ENCODE data around the gene CNNM2. TPM values are rescaled to one million over a fixed set of nuclear protein-coding genes. Genes with fewer than 3 reads are reported as not detected.
"Not testable (repeated sequence)": the region's sequence is repeated elsewhere in the genome, so short reads cannot be mapped to it uniquely, and the experiment has no call there.

The CNNM2 gene
- polyA plus RNA-seq, 4 donors = 9.7 to 13.1 (median 10.0) TPM

DNA sequence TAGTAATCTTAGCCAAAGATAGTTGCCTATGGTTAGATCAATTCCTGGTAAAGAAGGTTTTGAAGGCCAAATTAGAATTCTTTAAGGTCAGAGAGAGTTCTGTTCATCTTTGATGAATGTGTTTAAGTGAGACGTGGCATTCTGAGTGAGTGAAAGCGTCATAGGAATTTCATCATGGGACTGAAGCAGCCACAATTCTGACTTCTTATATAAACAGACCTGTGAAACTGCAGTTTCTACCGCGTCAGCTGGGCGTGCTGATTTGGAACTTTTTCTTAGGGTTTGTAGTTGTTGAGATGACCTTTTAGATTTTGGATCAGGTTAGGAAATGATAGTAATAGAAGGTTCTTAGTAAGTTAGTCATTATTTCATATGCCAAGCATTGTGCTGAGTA is 103.8 kb downstream of the CNNM2 start:
- no peak for DNase-seq (ENCODE audit: low read depth in 4 of 4, low spot score in 2 of 4)

DNA sequence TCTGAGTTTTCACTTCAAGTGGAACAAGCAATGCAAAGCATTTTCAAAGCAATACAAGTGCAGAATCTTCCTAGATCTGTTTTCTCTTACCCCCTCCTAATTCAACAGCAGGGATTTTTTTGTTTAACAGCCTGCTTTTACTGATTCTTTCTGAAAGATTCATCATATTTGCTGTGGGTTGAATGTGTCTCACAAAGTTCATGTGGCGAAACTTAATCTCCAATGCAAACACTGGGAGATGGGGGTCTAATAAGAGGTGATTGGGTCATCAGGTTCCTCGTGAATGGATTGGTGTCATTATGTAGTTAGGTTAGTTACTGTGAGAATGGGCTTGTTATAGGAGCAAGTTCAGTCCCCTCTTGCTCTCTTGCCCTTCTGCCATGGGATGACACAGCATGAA is 107.6 kb downstream of the CNNM2 start:
- DNase-seq (ENCODE audit: low read depth in 4 of 4, low spot score in 2 of 4) = no peak

DNA sequence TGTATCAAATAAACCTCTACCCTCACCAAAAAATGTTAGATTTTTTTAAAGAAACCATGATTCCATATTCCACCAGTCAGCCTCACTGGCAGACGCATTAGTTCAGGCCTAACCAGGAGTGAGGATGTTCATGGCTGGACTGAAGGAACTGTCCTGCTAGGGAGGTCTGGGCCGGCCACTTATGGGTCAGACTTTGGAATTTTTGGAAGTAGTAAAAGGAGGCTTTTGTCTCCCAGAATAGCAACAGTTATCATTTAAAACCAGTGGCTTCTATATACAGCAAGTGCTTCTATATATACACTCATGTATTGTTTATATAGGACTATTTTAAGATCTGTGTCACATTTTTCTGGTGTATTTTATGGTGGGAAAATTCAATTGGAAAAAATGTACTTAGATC is 120.5 kb downstream of the CNNM2 start:
- DNase-seq (ENCODE audit: low read depth in 4 of 4, low spot score in 2 of 4) = no peak

DNA sequence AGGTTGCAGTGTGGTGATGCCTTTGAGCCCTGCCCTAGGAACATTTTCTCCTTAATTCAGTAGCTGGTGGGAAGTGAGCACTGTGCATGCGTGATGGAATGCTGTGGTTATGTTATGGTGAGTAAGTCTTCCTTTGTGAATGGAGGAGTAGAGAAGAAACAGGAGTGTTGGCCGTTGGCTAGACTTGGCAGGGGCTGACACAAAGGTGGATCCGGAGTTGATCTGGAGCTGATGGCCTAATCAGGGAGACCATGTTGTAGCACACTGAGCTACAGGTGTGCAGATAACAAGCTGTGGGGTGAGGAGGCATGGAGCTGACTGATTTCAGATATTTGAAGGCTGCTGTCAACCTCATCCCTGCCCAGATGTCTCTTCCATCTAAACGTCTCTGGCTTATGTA is 122.3 kb downstream of the CNNM2 start:
- DNase-seq (ENCODE audit: low read depth in 4 of 4, low spot score in 2 of 4) = no peak

DNA sequence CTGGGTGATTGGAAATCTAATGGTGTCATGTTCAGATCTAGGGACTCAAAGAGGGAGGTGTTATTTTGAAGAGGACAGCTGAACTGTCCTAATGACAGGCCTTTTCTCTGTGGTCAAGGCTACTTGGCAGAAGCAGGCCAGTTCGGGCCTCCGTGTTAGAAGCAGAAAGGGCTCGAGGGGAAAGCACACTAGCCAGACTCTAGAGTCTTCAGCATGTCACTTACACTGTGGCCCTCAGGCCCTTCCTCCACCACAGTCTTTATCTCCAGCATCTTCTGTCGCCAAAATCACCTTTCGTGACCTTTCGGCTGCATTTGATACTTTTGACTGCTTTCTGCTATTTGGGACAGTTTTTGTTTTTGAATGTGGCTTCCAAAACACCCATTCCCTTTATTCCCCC is 123.3 kb downstream of the CNNM2 start:
- no peak for DNase-seq (ENCODE audit: low read depth in 4 of 4, low spot score in 2 of 4)

DNA sequence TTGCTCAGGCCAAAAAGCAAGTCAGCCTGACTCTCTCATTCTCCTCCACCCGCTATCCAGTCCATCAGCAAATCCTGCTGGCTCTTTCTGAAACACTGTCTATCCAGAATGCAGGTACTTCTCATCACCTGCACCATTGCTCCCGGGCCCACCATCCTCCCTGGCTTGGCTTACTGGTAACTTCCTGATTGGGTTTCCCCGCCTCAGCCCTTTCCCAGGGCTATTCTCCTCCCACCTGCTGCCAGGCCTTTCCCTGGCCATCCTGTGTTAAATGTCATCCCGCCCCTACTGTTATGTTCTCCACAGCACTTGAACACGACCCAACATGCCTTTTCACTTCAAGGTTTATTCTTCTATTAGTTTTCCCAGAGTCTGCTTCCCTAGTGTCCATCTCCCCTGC is 124.0 kb downstream of the CNNM2 start:
- no peak for DNase-seq (ENCODE audit: low read depth in 4 of 4, low spot score in 2 of 4)

DNA sequence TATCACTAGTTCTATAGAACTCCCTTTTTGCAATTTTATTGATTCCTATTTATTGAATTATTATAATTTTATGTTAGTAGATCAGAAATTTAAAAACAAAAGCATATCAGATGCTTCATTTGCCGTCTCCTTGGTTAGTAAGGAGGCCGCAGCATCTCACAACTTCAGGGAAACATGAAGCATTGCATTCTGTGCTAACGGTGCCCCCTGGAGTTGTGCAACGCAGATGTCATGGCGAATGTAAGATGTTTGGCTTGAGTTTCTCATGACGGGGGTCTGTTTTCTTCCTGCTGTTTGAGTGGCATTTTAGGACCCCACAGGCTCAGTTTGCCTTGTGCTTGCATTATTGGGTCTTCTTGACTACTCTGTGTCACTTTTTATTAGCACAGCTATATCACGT is 124.8 kb downstream of the CNNM2 start:
- no peak for DNase-seq (ENCODE audit: low read depth in 4 of 4, low spot score in 2 of 4)

DNA sequence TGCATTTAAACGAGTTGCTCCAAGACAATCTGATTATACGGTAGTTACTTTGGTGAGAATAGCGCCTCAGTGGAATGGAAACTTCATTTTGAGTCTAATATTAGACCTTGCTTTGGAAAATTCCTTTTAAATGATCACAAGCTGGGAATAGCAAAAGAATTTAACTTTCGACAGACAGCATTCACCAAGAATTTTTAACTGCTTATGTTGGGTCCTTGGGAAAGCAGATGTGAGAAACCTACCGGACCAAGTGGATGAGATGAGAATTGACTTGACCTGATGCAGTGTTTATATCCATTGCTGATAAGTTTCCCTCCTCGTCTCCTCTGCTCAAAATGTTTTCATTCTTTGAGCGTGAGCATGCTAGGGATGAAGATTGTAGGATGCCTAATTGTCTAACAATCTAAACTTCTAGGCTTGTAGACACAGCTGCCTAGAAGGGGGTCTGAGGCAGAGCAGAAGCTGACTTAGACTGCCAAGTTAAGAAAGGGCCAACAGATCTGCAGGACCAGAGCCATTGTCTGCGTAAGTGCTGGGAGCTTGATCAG is 126.9 kb downstream of the CNNM2 start:
- DNase-seq (ENCODE audit: low read depth in 4 of 4, low spot score in 2 of 4) = no peak

DNA sequence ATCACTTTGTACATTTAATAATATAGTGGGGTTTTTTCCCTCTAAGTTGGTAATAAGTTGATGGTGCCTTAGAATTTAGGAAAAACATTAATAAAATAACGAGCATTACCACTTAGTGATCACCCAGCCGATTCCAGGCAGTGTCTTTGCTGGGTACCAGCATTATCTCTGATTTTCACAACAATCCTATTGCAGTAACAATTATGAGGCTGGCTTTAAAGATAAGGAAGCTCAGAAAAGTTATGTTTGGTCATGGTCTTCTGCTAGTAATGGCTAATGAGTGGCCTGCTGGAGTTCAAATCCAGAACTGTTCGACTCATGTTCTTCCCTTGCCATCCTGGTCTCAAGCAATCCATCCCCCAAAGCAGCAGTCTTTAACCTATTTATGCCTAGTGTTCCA is 127.9 kb downstream of the CNNM2 start:
- DNase-seq (ENCODE audit: low read depth in 4 of 4, low spot score in 2 of 4) = no peak

DNA sequence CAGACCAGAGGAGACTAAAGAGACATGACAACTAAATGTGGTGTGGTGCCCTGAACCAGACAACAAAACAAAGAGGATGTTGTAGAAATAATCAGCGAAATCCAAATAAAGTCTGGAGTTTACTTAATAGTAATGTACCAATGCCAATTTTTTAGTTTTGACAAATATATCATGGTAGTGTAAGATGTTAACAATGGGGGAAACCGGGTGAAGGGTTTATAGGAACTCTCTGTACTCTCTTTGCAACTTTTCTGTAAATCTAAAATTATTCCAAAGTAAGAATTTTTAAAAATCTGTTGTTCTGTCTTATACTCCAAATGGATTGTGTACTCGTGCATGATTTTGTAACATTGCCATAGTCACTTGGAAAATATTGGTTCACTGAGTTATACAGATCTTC is 129.3 kb downstream of the CNNM2 start:
- no peak for DNase-seq (ENCODE audit: low read depth in 4 of 4, low spot score in 2 of 4)

DNA sequence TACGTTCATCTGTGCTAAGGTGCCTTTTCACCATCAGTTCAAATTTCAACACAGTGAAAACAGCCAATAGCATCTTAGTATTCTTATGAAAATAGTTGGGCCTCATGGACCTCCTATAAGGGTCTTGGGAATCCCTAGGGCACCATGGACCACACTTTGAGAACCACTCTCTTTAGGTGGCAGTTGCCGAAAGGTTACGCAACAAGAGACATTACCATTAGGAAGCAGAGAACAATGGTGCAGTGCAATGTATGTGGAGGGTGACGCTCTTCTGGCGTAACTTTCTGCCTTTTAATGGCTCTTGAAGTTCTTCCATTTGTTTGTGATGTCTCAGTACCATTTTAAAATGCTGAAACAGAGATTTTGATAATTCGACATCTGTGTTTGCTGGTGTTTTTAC is 131.1 kb downstream of the CNNM2 start:
- no peak for DNase-seq (ENCODE audit: low read depth in 4 of 4, low spot score in 2 of 4)

DNA sequence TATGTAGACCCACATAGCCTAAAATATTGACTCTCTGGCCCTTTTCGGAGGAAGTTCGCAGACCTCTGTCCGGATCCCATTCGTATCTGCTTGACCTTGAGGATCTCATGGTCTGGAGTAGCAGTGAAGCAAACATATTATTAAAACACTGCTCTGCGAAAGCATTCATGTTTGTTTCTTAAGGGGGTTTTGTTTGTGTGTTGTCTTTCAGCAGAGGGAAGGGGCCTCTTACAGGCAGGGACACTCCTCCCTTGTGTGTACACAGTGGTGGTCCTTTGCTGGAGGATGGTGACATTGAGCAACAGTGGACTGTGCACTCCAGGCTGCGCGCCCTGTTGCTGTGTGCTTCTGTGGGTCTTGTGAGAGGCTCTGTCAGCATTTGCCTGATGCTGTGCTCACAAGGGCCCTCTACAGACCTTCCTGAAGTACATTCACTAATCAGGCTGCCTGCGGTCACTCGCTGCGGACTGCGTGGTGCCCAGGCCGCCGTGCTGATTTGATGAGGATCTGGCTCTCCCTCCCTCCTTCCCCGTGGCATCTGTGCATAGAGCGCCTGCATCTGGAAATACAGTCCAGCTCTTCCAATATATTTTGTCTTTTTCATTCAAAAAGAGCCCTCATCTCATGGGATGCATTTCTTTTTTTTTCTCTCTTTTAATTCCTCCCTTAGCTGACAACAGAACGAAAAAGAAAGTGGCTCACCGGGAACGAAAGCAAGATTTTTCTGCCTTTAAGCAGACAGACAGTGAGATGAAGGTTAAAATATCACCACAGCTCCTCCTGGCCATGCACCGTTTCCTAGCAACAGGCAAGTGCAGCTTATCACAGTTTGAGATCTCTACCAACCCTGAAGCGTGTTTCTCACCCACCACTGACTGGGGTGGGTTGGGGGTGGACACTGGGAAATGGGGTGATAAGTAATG is 135.8 kb downstream of the CNNM2 start:
- peak in 1 of 4 donors; percentile 40 for DNase-seq (ENCODE audit: low read depth in 4 of 4, low spot score in 2 of 4)

DNA sequence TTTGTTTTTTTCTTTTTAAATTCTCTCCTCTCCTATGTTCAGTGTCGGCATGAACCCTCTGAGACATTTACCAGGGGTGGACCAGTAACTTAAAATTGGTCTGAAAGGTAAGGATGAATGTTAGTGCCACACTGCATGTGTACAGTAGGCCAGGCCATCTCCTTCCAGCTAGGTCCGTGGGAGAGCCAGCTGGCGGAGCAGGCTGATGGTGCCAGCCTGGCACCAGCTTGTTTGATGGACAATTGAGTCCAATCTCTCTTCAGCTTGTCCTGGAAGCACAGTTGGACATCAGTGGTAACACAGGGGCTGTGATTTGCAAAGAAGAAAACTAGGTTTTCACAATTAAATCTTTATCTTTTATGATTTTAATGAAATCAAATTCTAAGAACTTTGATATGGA is 136.5 kb downstream of the CNNM2 start:
- DNase-seq (ENCODE audit: low read depth in 4 of 4, low spot score in 2 of 4) = no peak

DNA sequence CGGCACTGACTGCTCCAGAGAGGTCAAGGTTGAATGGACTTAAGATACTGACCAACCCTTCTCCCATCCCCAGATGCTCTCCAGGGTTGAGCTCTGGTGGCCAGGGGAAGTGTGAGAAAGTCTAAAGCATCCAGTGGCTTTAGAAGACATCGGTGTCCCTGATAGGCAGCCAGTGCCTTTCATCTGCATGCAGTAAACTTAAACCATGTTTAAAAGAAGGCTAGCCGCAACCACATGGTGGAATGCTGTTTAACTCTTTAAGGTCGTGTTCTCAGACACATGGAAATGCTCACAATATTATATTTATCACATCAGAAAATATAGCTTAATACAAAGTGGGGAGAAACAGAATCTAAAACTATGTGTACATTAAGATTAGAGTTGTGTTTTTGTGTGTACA is 137.0 kb downstream of the CNNM2 start:
- no peak for DNase-seq (ENCODE audit: low read depth in 4 of 4, low spot score in 2 of 4)

DNA sequence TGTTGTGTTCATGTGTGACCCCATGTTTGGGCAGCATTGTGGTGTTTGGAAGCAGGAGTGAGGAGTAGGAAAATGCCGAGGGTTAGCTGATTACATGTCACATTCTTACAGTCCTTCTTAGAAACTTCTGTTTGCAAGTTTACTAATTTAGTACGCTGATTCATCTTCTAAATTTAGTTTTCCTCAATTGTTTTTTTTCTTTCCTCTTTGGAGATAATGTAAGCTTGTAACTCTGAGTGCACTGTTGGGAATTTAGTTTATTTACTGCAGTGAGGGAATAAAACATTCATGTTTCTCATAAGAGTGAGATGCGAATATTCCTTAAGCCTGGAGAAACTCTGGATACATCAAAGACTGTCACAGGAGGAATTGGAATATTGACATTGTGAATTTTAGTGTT is 139.9 kb downstream of the CNNM2 start:
- DNase-seq (ENCODE audit: low read depth in 4 of 4, low spot score in 2 of 4) = no peak

DNA sequence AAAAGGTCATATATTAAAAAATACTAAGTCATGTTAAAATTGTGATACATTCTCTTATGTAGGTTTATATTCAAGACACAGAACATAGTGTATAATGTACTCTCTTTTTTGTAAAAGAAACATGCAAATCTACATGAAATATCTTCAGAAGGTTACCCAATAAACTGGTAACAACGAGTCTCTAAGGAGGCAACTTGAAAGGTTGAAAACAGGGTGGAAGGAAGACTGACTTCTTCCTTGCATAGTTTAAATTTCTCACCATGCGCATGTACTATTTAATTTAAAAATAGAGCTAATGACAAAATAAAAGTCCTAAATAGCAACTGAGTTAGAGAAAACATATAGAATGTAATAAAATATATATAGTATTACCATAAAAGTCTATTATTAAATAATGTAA is 142.5 kb downstream of the CNNM2 start:
- DNase-seq (ENCODE audit: low read depth in 4 of 4, low spot score in 2 of 4) = no peak

DNA sequence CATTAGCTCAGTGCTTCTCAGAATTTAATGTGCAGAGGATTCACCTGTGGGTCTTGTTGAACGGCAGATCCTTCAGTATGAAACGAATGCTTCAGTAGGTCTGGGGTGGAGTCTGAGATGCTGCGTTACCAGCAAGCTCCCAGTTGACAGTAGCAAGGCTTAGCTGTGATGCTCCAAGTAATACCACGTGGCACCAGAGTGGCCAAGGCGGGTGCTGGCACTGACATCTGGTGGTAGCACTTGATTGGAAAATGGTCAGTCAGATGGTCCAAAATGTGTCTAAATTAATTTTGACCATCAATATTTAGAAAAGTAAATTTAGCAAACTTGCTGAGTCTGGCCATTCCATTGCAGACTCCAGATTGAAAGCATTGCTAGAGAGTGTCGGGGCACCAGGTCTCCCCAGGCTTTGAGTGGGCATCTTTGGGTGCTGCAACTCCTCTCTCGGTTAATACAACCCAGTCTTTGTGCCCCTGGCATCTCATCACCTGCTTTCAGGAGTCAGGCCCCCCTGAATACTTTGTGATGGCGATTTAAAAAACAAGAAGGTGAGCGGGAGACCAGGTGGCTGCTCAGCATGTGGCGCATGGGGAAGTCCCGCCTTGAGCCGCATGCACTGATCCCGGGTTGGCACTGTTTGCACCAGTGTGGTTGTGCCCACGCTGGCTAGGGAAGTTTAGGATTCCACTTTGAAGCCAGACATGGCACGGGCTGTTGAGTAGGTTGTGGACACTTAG is 144.9 kb downstream of the CNNM2 start:
- DNase-seq (ENCODE audit: low read depth in 4 of 4, low spot score in 2 of 4) = no peak

DNA sequence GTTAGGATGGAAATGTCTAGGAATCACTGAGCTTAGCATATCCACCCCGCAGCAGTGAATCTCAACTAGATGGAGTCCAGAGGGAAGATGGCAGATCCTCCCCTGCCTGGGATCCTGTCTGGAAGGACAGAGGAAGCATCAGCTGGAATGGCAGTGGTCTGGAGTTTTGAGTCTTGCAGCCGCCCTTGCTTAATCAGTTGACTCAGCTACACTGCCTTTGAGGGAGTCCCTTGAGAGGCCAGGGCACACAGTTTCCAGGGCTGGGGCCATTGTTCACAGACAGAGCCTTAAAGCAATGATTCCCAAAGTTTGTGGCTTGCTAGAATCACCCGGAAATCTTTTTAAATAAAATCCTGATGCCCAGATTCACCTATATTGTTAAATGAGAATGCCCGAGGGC is 146.9 kb downstream of the CNNM2 start:
- DNase-seq (ENCODE audit: low read depth in 4 of 4, low spot score in 2 of 4) = no peak

DNA sequence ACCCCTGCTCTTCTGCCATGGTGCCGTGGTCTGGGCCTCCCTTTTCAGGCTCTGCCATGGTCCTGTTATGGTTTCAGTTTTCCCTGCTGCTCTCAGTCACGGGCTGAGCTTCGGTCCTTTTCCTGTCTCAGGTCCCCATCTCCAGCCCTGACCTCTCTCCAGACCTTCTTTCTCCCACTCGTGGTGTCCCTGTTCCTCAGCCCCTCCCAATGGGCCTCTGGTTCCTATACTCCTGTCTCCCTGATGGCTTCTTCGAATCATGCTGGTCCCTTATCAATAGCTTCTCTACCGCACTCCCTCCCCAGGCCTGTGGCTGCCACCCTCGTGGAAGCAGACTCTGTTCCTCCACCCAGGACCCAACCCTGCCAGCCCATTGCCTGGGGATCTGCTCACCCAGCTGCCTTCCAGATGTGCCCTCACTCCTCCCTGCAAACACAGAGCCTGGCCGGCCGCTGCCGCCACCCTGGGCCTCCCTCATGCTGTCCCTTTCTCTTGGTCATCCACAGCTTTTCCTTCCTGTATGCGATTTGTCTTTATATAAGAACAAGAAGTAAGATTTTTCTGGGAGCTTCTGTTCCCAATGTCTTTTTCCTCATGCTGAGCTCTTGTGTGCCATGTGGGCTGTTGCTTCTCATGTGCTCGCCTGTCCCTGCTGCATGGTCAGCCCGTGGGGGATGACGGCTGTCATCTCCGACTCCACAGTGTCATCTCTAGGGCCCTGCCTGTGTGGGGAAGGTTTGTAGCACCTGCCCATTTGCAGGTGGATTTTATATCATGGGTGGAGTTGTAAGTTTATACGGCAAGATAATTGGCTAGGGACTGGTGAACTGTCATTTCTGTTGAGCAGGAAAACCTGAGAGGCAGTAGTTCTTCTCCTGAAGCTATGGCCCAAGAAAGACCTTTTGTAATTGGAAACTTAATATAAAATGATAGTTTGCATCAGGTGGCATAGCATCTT is 148.3 kb downstream of the CNNM2 start:
- no peak for DNase-seq (ENCODE audit: low read depth in 4 of 4, low spot score in 2 of 4)

DNA sequence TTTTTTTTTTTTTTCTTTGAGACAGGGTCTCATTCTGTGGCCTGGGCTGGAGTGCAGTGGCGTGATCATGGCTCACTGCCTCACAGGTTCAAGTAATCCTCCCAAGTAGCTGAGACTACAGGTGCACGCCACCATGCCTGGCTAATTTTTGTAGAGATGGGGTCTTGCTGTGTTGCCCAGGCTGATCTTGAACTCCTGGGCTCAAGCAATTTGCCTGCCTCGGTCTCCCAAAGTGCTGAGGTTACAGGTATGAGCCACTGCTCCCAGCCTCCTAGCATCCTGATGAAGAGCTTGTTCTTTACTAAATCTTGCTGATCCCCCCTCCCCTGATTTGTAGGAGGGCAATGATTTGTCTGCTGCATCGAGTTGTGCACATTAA is 149.0 kb downstream of the CNNM2 start:
- DNase-seq (ENCODE audit: low read depth in 4 of 4, low spot score in 2 of 4) = not testable (repeated sequence)

DNA sequence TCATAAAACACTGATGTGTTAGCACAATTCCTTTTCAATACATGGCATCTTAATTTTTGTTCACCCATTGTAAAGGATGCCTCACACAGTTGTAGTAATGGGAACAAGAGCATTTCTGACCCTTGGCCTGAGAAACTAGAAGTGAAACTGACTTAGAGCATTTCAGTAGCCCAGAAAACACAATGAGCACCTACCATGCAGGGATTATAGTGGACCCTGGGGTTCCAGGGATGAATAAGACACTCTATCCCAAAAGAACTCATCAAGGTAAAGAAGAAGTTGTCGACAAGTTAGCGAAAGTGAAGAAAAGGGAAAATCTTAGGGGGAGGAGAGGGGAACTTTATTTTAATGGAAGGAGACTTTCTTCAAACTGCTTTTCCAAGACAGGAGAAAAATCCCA is 149.4 kb downstream of the CNNM2 start:
- DNase-seq (ENCODE audit: low read depth in 4 of 4, low spot score in 2 of 4) = no peak

All from left renal cortex interstitium (tissue), 4 donors.